Measurements from ENCODE around the gene PINK1.

Gene PINK1

GRCh38 chr1:20590306-20590777, 42.9 kb upstream of the PINK1 start:
- TF ChIP-seq, protein P1, sequence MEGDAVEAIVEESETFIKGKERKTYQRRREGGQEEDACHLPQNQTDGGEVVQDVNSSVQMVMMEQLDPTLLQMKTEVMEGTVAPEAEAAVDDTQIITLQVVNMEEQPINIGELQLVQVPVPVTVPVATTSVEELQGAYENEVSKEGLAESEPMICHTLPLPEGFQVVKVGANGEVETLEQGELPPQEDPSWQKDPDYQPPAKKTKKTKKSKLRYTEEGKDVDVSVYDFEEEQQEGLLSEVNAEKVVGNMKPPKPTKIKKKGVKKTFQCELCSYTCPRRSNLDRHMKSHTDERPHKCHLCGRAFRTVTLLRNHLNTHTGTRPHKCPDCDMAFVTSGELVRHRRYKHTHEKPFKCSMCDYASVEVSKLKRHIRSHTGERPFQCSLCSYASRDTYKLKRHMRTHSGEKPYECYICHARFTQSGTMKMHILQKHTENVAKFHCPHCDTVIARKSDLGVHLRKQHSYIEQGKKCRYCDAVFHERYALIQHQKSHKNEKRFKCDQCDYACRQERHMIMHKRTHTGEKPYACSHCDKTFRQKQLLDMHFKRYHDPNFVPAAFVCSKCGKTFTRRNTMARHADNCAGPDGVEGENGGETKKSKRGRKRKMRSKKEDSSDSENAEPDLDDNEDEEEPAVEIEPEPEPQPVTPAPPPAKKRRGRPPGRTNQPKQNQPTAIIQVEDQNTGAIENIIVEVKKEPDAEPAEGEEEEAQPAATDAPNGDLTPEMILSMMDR (conservative IDR thresholded peaks at IDR 0.05) = no peak
- no peak overlapping the region for H3K27ac ChIP-seq

DNA sequence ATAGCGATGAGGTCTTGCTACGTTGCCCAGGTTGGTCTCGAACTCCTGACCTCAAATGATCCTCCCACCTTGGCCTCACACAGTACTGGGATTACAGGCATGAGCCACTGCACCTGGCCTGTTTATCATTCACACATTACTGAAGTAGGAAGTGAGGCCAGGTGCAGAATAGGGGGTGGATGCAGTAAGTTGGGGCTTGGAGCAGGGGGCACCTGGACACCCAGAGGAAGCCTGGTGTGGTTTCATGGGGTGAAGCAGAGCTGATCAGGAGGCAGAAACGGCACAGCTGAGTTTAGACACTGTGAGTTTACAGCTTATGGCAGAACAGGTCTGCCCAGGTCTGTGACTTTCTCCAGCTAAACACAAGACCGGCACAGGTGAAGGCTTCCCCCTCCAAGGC, 39.5 kb upstream of the PINK1 start:
- TF ChIP-seq, protein P1 (conservative IDR thresholded peaks at IDR 0.05) = no peak

GRCh38 chr1:20594746-20595145, 38.5 kb upstream of the PINK1 start:
- no peak overlapping the region for H3K27ac ChIP-seq
- TF ChIP-seq, protein P1 (conservative IDR thresholded peaks at IDR 0.05) = no peak

More for the DNA sequence above, 39.5 kb upstream of the PINK1 start:
- H3K27ac ChIP-seq = peak overlapping the region; percentile 46

GRCh38 chr1:20596106-20596505, 37.2 kb upstream of the PINK1 start:
- TF ChIP-seq, protein P1 (conservative IDR thresholded peaks at IDR 0.05) = no peak
- no peak overlapping the region for H3K27ac ChIP-seq

DNA sequence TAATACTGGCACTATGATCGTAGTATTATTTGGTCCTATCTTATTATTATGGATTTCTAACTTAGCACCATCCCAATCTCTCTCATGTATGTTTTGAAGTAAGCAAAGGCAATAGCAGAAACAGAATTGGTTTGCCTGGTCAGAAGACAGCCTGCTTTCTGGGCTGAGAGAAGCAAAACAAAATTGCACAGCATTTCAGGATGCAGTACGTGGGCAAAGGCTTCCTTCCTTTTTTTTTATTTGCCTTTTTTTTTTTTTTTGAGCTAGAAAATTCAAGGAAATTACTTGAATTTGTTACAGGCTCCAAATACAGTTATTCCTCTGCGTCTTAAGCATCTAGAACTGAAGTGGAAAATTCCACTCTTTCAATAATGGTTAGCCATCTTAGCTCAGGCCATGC, 35.6 kb upstream of the PINK1 start:
- TF ChIP-seq, protein P1 (conservative IDR thresholded peaks at IDR 0.05) = no peak
- no peak overlapping the region for H3K27ac ChIP-seq

- H3K27ac ChIP-seq = no peak overlapping the region
- TF ChIP-seq, protein P1 (conservative IDR thresholded peaks at IDR 0.05) = no peak
Observed at GRCh38 chr1:20600156-20600555, 33.1 kb upstream of the PINK1 start.

GRCh38 chr1:20601129-20601825, 32.0 kb upstream of the PINK1 start:
- TF ChIP-seq, protein P1 (conservative IDR thresholded peaks at IDR 0.05) = no peak
- H3K27ac ChIP-seq = no peak overlapping the region
